ENCODE results near the gene CD28. TPM values are rescaled to one million over a fixed set of nuclear protein-coding genes. Genes with fewer than 3 reads are reported as not detected.

The CD28 gene
- total and polyA plus RNA-seq, 7 donors, result 0.01 to 0.71 (median 0.17) TPM

- intact Hi-C loops (cut with DNase I), result loop anchor here in 1 of 2 donors (5.0 kb wide), 1 partner anchor 92 kb away; no protein-coding TSS in a partner anchor
- peak; percentile 57 to 89 (median 83) for ATAC-seq
These were observed 15.9 kb upstream of the CD28 start for GRCh38 chr2:203690441-203691047.

GRCh38 chr2:203691149-203691548, 15.3 kb upstream of the CD28 start:
- TF ChIP-seq CTCF (IDR thresholded peaks at IDR 0.05), result no peak
- intact Hi-C loops (cut with DNase I), result loop anchor here in 1 of 2 donors (5.0 kb wide), 1 partner anchor 91 kb away; no protein-coding TSS in a partner anchor
- no peaks in the 10 kb centered on the region for H3K36me3 ChIP-seq (ENCODE audit: insufficient read depth in 1 of 2, low read depth in 1 of 2)
- H3K27ac ChIP-seq, result peak overlapping the region; percentile 84
- H3K4me3 ChIP-seq, result no peak overlapping the region
- DNase-seq (no peak), ATAC-seq (no peak)
- no peaks in the 10 kb centered on the region for H3K9me3 ChIP-seq
- peaks cover 47% of the 10 kb centered on the region for H3K4me1 ChIP-seq
- no peaks in the 10 kb centered on the region for H3K27me3 ChIP-seq (ENCODE audit: insufficient read depth in 3 of 3, low read length in 2 of 3)

More at GRCh38 chr2:203690441-203691047, 15.9 kb upstream of the CD28 start:
- H3K9me3 ChIP-seq, result no peaks in the 10 kb centered on the region
- peak overlapping the region; percentile 84 for H3K27ac ChIP-seq
- peaks cover 53% of the 10 kb centered on the region for H3K4me1 ChIP-seq
- no peak for DNase-seq
- no peak overlapping the region for H3K4me3 ChIP-seq
- 25 to 55% (median 32%) methylated on average over 5 of the region's 5 CpGs for WGBS, 3 donors
- no peaks in the 10 kb centered on the region for H3K27me3 ChIP-seq (ENCODE audit: insufficient read depth in 3 of 3, low read length in 2 of 3)
- H3K36me3 ChIP-seq (ENCODE audit: insufficient read depth in 1 of 2, low read depth in 1 of 2), result no peaks in the 10 kb centered on the region
- TF ChIP-seq CTCF (IDR thresholded peaks at IDR 0.05), result no peak

- Histone ChIP-seq H3K4me3 (no peak overlapping the region), H3K36me3 (ENCODE audit: insufficient read depth in 1 of 2, low read depth in 1 of 2) (no peaks in the 10 kb centered on the region), H3K27me3 (ENCODE audit: insufficient read depth in 3 of 3, low read length in 2 of 3) (no peaks in the 10 kb centered on the region), H3K4me1 (peaks cover 40% of the 10 kb centered on the region), H3K9me3 (no peaks in the 10 kb centered on the region), H3K27ac (peak overlapping the region; percentile 84)
- ATAC-seq (peak in 1 of 4 donors; percentile 18), DNase-seq (no peak)
- no peak for TF ChIP-seq CTCF (IDR thresholded peaks at IDR 0.05)
- 32 to 47% (median 45%) methylated on average over 5 of the region's 5 CpGs for WGBS, 3 donors
- intact Hi-C loops (cut with DNase I), result loop anchor here in 1 of 2 donors (5.0 kb wide), 1 partner anchor 90 kb away; no protein-coding TSS in a partner anchor
These were observed 14.3 kb upstream of the CD28 start for GRCh38 chr2:203692031-203692710.

- Histone ChIP-seq H3K27me3 (ENCODE audit: insufficient read depth in 3 of 3, low read length in 2 of 3) (no peaks in the 10 kb centered on the region), H3K9me3 (no peaks in the 10 kb centered on the region), H3K4me3 (no peak overlapping the region), H3K27ac (no peak overlapping the region), H3K36me3 (ENCODE audit: insufficient read depth in 1 of 2, low read depth in 1 of 2) (no peaks in the 10 kb centered on the region), H3K4me1 (peaks cover 34% of the 10 kb centered on the region)
- DNase-seq (no peak), ATAC-seq (no peak)
- WGBS, 3 donors, result 89 to 96% (median 91%) methylated on average over 6 of the region's 6 CpGs
- intact Hi-C loops (cut with DNase I), result loop anchor here in 1 of 2 donors (5.0 kb wide), 1 partner anchor 89 kb away; no protein-coding TSS in a partner anchor
- no peak for TF ChIP-seq CTCF (IDR thresholded peaks at IDR 0.05)
These were observed 13.1 kb upstream of the CD28 start for GRCh38 chr2:203693242-203693879.

Data from psoas muscle (tissue), 8 donors.